Lower leg skin (tissue), 4 donors: Measurements from ENCODE around the gene MCUR1. TPM values are rescaled to one million over a fixed set of nuclear protein-coding genes. Genes with fewer than 3 reads are reported as not detected.
"Not testable (repeated sequence)": the region's sequence is repeated elsewhere in the genome, so short reads cannot be mapped to it uniquely, and the experiment has no call there.

ENCODE experiments used
- DNase-seq, 2 donors: peaks; one replicate each; pipeline ENCODE4 v3.0.0-alpha.2; 2019; ENCODE audit warnings: low spot score in 2 of 2
- H3K4me3 ChIP-seq: fragments of 200-600 bp; sonication (generic); 2 replicates; pipeline ENCODE4 v1.5.1; 2017; ENCODE audit warnings: mild to moderate bottlenecking, low read depth; ENCODE audit not compliant: poor library complexity, severe bottlenecking
- POLR2A ChIP-seq, 2 donors: fragments of 450-650 bp; IDR thresholded peaks; one replicate each; pipeline ENCODE4 v1.6.1; 2016 to 2017; ENCODE audit warnings: antibody characterized with exemption in 2 of 2, mild to moderate bottlenecking in 1 of 2, moderate library complexity in 1 of 2
- WGBS, 2 donors: methylation state at CpG; one replicate each; pipeline ENCODE4 v1.1.5; 2018; 5-methylcytosine and 5-hydroxymethylcytosine counted together
- intact Hi-C: fragments of 100-400 bp; cut with DNase I; formaldehyde crosslinking; loops from one replicate; pipeline ENCODE4 v1.15.0; 2023; ENCODE audit warnings: low total_unique reads
- total RNA-seq, 4 donors: library from RNA; depleted of rRNA; stranded (reverse); fragments of >200 nt; gene quantifications; one replicate each; pipeline ENCODE4 v1.1.0, GENCODE V29; 2016
- TF ChIP-seq, protein P1 (sequence below), 3 donors: fragments of 450-650 bp; IDR thresholded peaks; one replicate each; pipeline ENCODE4 v1.5.1; 2016; ENCODE audit warnings: antibody characterized with exemption in 3 of 3, mild to moderate bottlenecking in 3 of 3, moderate library complexity in 2 of 3

Gene MCUR1
- total RNA-seq, 4 donors from 2014 or later = 19.2 to 50.1 (median 33.5) TPM

DNA sequence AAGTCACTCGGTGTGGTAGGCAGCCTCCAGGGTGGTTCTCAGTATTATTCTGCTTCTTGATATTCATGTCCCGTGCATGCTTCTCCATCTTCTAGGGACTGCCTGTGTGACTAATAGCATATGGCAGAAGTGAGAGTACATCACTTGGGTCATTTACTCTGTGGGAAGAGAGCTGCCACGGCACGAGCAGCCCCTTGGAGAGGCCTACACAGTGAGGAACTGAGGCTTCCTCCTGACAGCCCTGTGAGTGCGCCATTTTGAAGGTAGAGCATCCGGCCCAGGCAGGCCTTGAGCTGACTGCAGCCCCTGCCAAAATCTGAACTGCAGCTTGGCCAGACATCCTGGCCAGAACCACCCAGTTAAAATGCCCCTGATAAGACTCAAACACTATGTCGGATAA is 17.3 kb upstream of the MCUR1 start:
- TF ChIP-seq, protein P1, sequence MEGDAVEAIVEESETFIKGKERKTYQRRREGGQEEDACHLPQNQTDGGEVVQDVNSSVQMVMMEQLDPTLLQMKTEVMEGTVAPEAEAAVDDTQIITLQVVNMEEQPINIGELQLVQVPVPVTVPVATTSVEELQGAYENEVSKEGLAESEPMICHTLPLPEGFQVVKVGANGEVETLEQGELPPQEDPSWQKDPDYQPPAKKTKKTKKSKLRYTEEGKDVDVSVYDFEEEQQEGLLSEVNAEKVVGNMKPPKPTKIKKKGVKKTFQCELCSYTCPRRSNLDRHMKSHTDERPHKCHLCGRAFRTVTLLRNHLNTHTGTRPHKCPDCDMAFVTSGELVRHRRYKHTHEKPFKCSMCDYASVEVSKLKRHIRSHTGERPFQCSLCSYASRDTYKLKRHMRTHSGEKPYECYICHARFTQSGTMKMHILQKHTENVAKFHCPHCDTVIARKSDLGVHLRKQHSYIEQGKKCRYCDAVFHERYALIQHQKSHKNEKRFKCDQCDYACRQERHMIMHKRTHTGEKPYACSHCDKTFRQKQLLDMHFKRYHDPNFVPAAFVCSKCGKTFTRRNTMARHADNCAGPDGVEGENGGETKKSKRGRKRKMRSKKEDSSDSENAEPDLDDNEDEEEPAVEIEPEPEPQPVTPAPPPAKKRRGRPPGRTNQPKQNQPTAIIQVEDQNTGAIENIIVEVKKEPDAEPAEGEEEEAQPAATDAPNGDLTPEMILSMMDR (IDR thresholded peaks at IDR 0.05) = no peak
- TF ChIP-seq POLR2A (IDR thresholded peaks at IDR 0.05) = no peak
- 86 to 90% methylated on average over 7 of the region's 7 CpGs for WGBS, 2 donors
- intact Hi-C loops = no loop called here
- H3K4me3 ChIP-seq = no peak overlapping the region
- no peak for DNase-seq

DNA sequence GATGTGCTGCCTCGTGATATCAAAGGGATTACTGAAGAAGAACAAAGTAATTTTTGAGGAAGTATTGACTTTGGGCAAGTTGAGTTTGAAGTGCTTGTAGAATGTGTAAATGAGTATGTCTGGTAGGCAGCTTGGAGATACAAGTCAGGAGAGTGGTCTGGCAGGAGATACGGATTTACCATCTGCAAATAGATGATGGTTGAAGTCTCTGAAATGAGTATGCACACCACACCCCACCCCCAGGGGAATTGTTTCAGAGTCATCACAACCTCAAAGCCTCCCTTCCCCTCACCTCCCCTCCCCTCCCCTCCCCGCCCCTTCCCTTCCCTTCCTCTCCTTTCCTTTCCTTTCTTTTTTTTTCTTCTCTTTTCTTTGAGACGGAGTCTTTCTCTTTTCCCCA is 16.4 kb upstream of the MCUR1 start:
- TF ChIP-seq, protein P1 (IDR thresholded peaks at IDR 0.05) = no peak
- no peak for TF ChIP-seq POLR2A (IDR thresholded peaks at IDR 0.05)
- 59 to 64% methylated on average over 4 of the region's 4 CpGs for WGBS, 2 donors
- DNase-seq = no peak
- intact Hi-C loops = no loop called here
- no peak overlapping the region for H3K4me3 ChIP-seq

DNA sequence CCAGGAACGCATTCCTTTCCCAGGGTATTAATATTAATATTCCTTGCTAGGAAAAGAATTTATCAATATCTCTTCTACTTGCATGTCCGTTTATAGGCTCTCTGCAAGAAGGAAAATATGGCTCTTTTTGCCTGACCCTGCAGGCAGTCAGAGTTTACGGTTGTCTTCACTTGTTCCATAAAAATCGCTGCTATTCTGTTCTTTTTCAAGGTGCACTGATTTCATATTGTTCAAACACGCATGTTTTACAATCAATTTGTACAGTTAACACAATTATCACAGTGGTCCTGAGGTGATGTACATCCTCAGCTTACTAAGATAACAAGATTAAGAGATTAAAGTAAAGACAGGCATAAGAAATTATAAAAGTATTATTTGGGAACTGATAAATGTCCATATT is 15.1 kb upstream of the MCUR1 start:
- WGBS, 2 donors = 94 to 97% methylated on average over 5 of the region's 5 CpGs
- intact Hi-C loops, H3K4me3 ChIP-seq, DNase-seq: not testable (repeated sequence)

DNA sequence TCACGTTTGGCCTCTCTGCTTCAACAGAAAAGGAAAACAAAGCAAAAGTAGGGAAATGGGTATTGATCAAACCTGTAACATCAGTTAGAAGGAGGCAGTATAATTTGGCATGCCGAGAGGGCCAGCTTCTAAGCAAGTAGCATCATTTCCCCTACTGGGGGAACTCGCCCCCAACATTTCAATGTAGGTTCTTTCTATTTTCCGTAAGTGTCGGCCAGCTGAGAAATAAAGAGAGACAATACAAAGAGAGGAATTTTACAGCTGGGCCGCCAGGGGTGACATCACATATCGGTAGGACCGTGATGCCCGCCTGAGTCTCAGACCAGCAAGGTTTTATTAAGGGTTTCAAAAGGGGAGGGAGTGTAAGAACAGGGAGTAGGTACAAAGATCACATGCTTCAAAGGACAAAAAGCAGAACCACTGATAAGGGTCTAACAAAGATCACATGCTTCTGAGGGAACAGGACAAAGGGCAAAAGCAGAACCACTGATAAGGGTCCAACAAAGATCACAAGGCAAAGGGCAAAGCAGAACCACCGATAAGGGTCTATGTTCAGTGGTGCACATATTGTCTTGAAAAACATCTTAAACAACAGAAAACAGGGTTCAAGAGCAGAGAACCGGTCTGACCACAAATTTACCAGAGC is 14.4 kb upstream of the MCUR1 start:
- H3K4me3 ChIP-seq, intact Hi-C loops, DNase-seq: not testable (repeated sequence)
- 95 to 97% methylated on average over 11 of the region's 11 CpGs for WGBS, 2 donors

DNA sequence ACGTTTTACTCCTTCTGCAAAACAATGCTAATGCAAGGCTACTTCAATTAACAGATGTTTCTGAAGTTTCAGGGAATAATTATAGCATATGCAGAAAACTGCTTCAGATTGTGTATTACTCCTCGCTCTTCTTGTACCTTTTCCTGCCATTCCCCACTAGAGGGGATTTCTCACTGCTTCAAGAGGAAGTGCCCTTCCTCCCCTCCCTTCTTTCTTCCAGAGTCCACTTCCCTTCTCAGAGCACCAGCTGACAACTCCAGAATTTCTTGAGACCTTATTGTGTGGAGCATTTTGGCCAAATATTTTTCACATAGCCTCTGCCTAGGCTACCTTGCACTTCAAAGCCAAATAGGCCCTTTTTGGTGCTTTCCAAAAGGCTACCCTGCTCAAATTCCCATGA is 12.7 kb upstream of the MCUR1 start:
- 82 to 83% methylated on average over 2 of the region's 2 CpGs for WGBS, 2 donors
- intact Hi-C loops = no loop called here
- TF ChIP-seq, protein P1 (IDR thresholded peaks at IDR 0.05) = no peak
- TF ChIP-seq POLR2A (IDR thresholded peaks at IDR 0.05) = no peak
- no peak overlapping the region for H3K4me3 ChIP-seq
- DNase-seq = no peak

DNA sequence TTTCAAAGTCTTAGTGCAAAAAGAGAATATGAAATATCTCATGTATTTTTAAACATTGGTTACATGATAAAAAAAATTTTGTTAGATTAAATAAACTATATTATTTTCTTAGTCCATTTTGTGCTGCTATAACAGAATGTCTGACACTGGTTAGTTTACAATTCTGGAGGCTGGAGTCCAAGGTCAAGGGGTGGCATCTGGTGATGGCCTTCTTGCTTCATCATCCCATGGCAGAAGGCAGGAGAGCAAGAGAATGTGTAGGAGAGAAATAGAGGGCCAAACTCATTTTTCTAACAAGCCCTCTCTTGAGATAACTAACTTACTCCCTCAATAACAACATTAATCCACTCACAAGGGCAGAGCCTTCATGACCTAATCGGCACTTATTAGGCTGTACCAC is 11.5 kb upstream of the MCUR1 start:
- intact Hi-C loops = no loop called here
- TF ChIP-seq, protein P1 (IDR thresholded peaks at IDR 0.05) = no peak
- TF ChIP-seq POLR2A (IDR thresholded peaks at IDR 0.05) = no peak
- H3K4me3 ChIP-seq = no peak overlapping the region
- 95% methylated on average over 1 of the region's 1 CpG for WGBS, 2 donors
- no peak for DNase-seq

DNA sequence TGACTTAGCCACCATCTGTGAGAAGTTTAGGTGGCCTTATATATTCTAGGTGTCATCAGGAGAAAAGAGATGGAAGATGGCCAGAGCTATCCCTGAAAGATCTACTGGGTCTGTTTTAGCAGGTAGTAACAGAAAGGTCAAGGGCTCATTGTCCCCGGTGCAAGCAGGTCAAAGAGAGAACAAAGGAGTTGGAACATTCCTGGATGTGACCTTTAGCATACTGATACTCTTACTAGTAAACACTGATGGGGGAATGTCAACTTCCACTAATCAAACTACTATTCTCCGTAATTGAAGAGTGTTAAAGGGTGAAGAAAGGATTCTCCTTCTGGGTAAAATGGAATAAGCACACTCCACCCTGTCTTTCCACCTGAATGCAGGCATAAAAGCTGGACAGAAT is 4.0 kb upstream of the MCUR1 start:
- H3K4me3 ChIP-seq = no peak overlapping the region
- DNase-seq = no peak
- intact Hi-C loops = no loop called here
- WGBS, 2 donors = 85 to 91% methylated on average over 2 of the region's 2 CpGs
- TF ChIP-seq, protein P1 (IDR thresholded peaks at IDR 0.05) = no peak
- no peak for TF ChIP-seq POLR2A (IDR thresholded peaks at IDR 0.05)
